IPS-18c (cell line): Measurements from ENCODE around the gene GABRA5.

Source experiments
- H3K4me3 ChIP-seq: 2 replicates; pipeline ENCODE4 v1.7.0; 2013; ENCODE audit warnings: low read depth, mild to moderate bottlenecking, low read length, moderate library complexity; ENCODE audit not compliant: insufficient read depth
- H3K9me3 ChIP-seq: one replicate; pipeline ENCODE4 v1.6.1; 2013; ENCODE audit warnings: mild to moderate bottlenecking, low read length, moderate library complexity; ENCODE audit not compliant: control insufficient read depth, insufficient read depth

GABRA5 gene

DNA sequence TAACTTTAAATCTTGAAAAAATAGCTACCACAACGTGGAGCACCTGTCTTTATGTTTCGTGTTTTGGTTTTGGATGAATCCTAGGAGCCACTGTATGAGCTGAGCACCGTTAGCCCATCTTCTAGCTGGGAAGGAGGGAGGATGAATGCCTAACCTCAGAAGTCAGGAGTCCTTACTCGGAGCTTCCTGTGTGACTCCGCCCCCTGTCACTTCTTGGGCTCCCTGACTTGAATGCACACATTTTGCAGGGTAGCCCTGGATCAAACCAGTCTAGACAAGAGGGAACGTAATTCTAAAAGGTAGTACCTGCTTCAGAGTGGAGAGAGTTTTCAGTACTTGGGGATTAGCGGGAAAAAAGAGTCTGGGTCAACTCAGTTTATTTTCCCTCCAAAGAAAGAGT is 5.3 kb downstream of the GABRA5 start:
- Histone ChIP-seq H3K4me3 (no peak overlapping the region), H3K9me3 (no peaks in the 10 kb centered on the region)

GRCh38 chr15:26873846-26874245 is 7.0 kb downstream of the GABRA5 start:
- Histone ChIP-seq H3K4me3 (no peak overlapping the region), H3K9me3 (no peaks in the 10 kb centered on the region)

- no peaks in the 10 kb centered on the region for H3K9me3 ChIP-seq
- H3K4me3 ChIP-seq: no peak overlapping the region
Observed at GRCh38 chr15:26874774-26875475, 8.1 kb downstream of the GABRA5 start.

GRCh38 chr15:26875476-26875850 is 8.6 kb downstream of the GABRA5 start:
- no peak overlapping the region for H3K4me3 ChIP-seq
- no peaks in the 10 kb centered on the region for H3K9me3 ChIP-seq

- Histone ChIP-seq H3K9me3 (no peaks in the 10 kb centered on the region), H3K4me3 (no peak overlapping the region)
Observed at GRCh38 chr15:26877831-26878230, 11.0 kb downstream of the GABRA5 start.

DNA sequence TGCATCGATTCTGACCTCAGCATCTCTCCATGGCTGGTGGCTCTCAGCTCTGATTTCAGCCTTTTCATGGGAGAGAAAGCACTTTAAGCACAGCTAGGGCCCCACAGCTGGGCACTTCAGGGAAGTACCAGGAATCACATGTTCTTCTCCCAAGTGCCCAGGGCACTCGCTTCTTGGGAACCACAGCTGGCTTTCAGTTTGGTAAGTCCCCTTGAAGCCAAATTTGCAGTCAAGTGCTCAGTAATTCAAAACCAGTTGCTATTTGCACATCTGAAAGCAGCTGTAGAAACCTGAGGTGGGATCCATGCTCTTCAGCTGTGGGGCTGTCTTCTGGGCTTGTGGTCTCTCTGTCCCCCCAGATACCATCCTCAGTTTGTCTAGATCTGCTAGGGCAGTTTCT is 12.8 kb downstream of the GABRA5 start:
- H3K9me3 ChIP-seq: no peaks in the 10 kb centered on the region
- no peak overlapping the region for H3K4me3 ChIP-seq

DNA sequence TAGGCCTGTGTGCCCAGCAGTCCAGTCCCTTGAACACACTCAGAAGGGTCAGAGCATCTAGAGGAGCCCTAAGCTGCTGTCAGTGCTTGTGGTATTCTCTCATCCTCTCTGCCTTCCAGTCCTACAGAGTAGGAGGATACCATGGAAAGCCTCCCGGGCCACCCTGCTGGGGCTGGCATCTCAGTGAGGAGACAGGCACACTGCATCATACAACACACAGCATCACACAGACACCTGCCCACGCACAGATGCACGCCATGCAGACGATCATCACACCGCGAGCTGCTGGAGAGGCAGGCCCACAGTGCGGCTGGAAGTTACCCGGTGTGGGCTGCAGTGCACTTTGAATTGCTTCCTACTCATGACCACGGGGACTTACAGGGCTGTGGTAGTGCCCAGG is 15.2 kb downstream of the GABRA5 start:
- Histone ChIP-seq H3K4me3 (no peak overlapping the region), H3K9me3 (no peaks in the 10 kb centered on the region)

GRCh38 chr15:26882616-26883365 is 15.9 kb downstream of the GABRA5 start:
- Histone ChIP-seq H3K9me3 (no peaks in the 10 kb centered on the region), H3K4me3 (no peak overlapping the region)

- Histone ChIP-seq H3K4me3 (no peak overlapping the region), H3K9me3 (no peaks in the 10 kb centered on the region)
Observed at GRCh38 chr15:26883466-26883865, 16.6 kb downstream of the GABRA5 start.

GRCh38 chr15:26886566-26886965 is 19.7 kb downstream of the GABRA5 start:
- Histone ChIP-seq H3K9me3 (no peaks in the 10 kb centered on the region), H3K4me3 (no peak overlapping the region)

- Histone ChIP-seq H3K9me3 (no peaks in the 10 kb centered on the region), H3K4me3 (no peak overlapping the region)
Observed at GRCh38 chr15:26887926-26888666, 21.2 kb downstream of the GABRA5 start.

DNA sequence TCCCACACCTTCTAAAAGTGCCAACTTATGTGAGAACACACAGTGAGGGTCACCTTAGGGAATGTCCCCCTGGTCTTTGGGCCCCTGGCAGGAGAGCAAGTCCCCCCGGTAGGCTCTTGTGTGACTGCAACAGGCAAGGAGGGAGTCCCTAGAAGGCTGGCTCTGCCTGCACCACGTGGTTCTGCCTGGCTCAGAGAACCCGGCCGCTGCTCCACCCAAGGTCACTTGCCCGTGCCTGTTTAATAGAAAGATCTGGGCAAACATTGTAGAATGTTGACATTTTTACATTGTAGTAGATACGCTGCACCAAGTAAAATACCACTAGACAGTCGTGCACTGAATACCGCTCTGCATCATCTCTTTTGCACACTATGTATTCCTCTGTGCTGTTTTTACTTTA is 21.9 kb downstream of the GABRA5 start:
- no peak overlapping the region for H3K4me3 ChIP-seq
- no peaks in the 10 kb centered on the region for H3K9me3 ChIP-seq

GRCh38 chr15:26889298-26889898 is 22.5 kb downstream of the GABRA5 start:
- no peak overlapping the region for H3K4me3 ChIP-seq
- H3K9me3 ChIP-seq: no peaks in the 10 kb centered on the region

- Histone ChIP-seq H3K4me3 (no peak overlapping the region), H3K9me3 (no peaks in the 10 kb centered on the region)
Observed at GRCh38 chr15:26890451-26890850, 23.6 kb downstream of the GABRA5 start.

- Histone ChIP-seq H3K9me3 (no peaks in the 10 kb centered on the region), H3K4me3 (no peak overlapping the region)
Observed at GRCh38 chr15:26890988-26891387, 24.1 kb downstream of the GABRA5 start.

- no peaks in the 10 kb centered on the region for H3K9me3 ChIP-seq
- no peak overlapping the region for H3K4me3 ChIP-seq
Observed at GRCh38 chr15:26891448-26892181, 24.8 kb downstream of the GABRA5 start.

- no peaks in the 10 kb centered on the region for H3K9me3 ChIP-seq
- H3K4me3 ChIP-seq: no peak overlapping the region
Observed at GRCh38 chr15:26892182-26892518, 25.3 kb downstream of the GABRA5 start.
